Liver (tissue), 2 donors: ENCODE data around the gene TRIM6.

ENCODE experiments used
- YY1 ChIP-seq: IDR thresholded peaks from 2 replicates; pipeline ENCODE4 v1.6.1; 2016; ENCODE audit warnings: antibody characterized with exemption, mild to moderate bottlenecking
- TF ChIP-seq, protein P1 (sequence below): fragments of 150-350 bp; IDR thresholded peaks from 2 replicates; pipeline ENCODE4 v1.5.1; 2017; ENCODE audit warnings: improper control_type of control experiment, low read depth, low read length; ENCODE audit not compliant: missing input control
- TF ChIP-seq, protein P2 (sequence below): IDR thresholded peaks from 2 replicates; pipeline ENCODE4 v1.6.1; 2016; ENCODE audit warnings: antibody characterized with exemption
- donor health status: healthy.

DNA sequence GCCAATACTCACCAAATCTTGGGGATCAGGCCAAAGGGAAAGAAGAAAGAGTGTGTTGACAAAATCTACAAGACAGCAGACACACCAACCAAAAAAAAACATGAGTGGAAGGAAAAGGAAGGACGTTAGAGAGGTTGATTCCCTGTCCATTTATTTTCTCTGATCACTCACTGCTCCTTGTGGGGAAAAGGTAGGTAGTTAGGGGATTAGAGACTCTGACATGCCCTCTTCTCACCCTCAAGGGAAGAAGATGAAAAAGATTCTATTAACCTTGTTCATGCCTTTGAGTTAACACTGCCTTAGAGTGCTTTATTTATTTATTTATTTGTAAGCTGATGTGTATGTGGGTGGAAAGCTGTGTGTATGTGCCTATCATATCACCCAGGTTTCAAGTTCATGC, 48.0 kb upstream of the TRIM6 start, which contains the start of gene OR52H1:
- TF ChIP-seq YY1, result no peak
- TF ChIP-seq, protein P1, sequence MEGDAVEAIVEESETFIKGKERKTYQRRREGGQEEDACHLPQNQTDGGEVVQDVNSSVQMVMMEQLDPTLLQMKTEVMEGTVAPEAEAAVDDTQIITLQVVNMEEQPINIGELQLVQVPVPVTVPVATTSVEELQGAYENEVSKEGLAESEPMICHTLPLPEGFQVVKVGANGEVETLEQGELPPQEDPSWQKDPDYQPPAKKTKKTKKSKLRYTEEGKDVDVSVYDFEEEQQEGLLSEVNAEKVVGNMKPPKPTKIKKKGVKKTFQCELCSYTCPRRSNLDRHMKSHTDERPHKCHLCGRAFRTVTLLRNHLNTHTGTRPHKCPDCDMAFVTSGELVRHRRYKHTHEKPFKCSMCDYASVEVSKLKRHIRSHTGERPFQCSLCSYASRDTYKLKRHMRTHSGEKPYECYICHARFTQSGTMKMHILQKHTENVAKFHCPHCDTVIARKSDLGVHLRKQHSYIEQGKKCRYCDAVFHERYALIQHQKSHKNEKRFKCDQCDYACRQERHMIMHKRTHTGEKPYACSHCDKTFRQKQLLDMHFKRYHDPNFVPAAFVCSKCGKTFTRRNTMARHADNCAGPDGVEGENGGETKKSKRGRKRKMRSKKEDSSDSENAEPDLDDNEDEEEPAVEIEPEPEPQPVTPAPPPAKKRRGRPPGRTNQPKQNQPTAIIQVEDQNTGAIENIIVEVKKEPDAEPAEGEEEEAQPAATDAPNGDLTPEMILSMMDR, result no peak
- TF ChIP-seq, protein P2, sequence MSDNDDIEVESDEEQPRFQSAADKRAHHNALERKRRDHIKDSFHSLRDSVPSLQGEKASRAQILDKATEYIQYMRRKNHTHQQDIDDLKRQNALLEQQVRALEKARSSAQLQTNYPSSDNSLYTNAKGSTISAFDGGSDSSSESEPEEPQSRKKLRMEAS, result no peak
